GM23248 (cell line): ENCODE data around the gene FARP1.

Experiments used
- EZH2 ChIP-seq: fragments of 200-600 bp; sonication (generic); IDR thresholded peaks from 2 replicates; pipeline ENCODE4 v1.6.1; 2018; ENCODE audit warnings: antibody characterized with exemption, mild to moderate bottlenecking; ENCODE audit not compliant: insufficient read depth, poor library complexity, severe bottlenecking
- EZH2phosphoT487 ChIP-seq: fragments of 200-600 bp; sonication (generic); IDR thresholded peaks from 2 replicates; pipeline ENCODE4 v1.6.1; 2018; ENCODE audit warnings: antibody characterized with exemption, moderate library complexity, mild to moderate bottlenecking, low read depth; ENCODE audit not compliant: insufficient read depth

DNA sequence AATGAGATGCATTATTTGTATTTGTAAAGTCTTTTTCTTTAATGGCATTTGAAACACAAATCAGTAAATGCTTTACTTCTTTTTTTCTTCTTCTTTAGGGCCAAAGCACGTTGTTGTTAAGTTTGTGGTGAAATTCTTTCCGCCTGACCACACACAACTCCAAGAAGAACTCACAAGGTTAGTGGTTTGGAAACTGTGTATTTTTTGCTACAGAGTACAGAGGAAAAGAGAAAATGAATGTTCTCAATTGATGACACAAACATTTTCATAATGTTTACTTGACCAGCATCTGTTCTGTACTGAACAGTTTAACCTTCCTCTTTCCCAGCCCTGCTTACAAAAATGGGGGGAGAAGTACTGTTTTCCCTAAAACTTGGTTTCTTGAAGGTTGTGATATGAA is 225.1 kb downstream of the FARP1 start:
- no peak for TF ChIP-seq EZH2
- no peak for TF ChIP-seq EZH2phosphoT487
